Left ventricle myocardium superior (tissue), 1 donor: ENCODE data around the gene IL12B. TPM values are rescaled to one million over a fixed set of nuclear protein-coding genes. Genes with fewer than 3 reads are reported as not detected.
"Not testable (repeated sequence)": the region's sequence is repeated elsewhere in the genome, so short reads cannot be mapped to it uniquely, and the experiment has no call there.

Experiments
- ATAC-seq: fragments of 200-7000 bp; cut with Tn5 transposase; one replicate; pipeline ENCODE4 v1.9.1; 2020; ENCODE audit warnings: mild to moderate bottlenecking, moderate library complexity
- DNase-seq: peaks from one replicate; pipeline ENCODE4 v3.0.0-alpha.2; 2020
- intact Hi-C: fragments of 100-400 bp; cut with micrococcal nuclease; formaldehyde crosslinking; loops from one replicate; pipeline ENCODE4 v1.11.0; 2022
- total RNA-seq: library from RNA; stranded (reverse); fragmentation: NEBNext Ultra II Directional; extraction: Animal tissue kit (Norgen Biotek cat#: 25700); gene quantifications from one replicate; pipeline ENCODE4 v1.2.1, GENCODE V29; 2021
- donor health status: DM: no; HTN: yes; CAD: no; lungs with severe emphysema.

IL12B gene
- total RNA-seq, 1 donor from 2014 or later, result not detected

DNA sequence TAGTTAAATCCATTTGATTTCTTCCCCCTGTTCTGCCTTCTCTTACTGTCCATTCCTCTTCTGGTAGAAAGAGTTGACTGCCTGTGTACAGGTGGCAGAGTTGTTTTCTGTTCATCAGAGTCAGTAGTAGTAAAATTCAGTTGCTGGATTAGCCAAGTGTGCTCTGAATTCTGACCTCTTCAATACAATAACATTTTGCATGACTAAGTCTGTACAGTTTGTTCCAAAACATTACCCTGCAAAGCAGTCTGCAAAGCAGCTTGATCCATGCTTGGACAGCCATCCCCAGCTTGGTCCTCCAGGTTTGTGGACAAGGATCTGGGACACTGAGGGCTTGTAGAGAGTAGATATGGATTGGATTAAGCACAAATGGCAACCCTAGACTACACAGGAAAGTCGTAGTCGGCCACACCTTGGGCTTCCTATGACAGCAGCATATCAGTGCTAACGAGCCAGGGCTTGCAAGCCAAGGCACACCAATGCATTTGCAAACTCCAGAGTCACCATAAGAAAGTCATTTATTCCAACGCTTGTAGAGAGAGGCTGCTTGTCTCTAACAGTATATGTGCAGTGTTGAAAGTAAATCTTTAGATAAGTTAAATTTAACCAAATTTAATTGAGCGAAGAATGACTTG, 25.2 kb downstream of the IL12B start:
- ATAC-seq, result no peak
- DNase-seq, result no peak
- intact Hi-C loops, result no loop called here

DNA sequence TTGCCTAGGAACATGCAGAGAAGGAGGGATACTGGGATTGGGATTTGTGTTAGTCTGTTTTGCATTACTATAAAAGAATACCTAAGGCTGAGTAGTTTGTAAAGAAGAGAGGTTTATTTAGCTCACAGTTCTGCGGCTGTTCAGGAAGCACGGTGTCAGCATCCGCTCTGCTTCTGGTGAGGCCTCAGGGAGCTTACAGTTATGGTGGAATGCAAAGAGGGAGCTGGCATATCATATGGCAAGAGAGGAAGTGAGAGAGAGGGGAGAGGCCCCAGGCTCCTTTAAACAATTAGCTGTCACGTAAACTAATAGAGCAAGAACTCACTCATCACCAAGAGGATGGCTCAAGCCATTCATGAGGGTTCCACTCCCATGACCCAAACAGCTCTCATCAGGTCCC, 27.0 kb downstream of the IL12B start:
- no peak for DNase-seq
- intact Hi-C loops, result no loop called here
- no peak for ATAC-seq

DNA sequence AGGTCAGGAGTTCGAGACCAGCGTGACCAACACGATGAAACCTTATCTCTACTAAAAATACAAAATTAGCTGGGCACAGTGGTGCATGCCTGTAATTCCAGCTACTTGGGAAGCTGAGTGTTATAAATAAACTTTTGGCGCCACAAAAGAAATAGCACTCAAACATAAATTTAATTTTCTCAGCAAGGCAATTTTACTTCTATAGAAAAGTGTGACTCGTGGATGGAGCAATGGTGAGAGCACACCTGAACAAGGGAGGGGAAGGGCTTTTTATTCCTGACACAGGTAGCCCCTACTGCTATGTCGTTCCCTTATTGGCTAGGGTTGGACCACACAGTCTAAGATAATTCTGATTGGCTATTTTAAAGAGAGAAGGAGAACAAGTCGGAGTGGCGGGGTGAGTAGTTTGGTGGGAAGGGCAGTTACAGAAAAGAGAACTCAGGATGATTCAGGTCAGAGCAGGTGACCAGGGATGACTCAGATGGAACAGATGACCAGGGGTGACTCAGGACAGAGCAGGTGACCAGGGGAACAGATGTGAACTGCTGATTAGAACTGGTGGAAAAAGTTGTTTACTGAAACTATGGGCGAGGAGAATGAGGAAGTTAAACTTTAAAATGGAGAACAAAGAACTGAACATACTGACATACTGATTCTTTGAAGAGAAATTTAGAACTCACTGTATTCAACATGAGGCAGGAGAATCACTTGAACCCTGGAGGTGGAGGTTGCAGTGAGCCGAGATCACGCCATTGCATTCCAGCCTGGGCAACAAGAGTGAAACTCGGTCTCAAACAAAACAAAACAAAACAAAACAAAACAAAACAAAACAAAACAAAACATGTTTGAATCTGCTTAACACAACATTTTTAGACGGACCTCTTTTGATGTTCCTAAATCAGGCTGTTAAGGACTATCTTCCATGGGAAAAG, 28.1 kb downstream of the IL12B start:
- ATAC-seq, intact Hi-C loops, DNase-seq: not testable (repeated sequence)

- intact Hi-C loops, result no loop called here
- no peak for ATAC-seq
- no peak for DNase-seq
Observed at GRCh38 chr5:159301466-159301865, 28.8 kb downstream of the IL12B start.

DNA sequence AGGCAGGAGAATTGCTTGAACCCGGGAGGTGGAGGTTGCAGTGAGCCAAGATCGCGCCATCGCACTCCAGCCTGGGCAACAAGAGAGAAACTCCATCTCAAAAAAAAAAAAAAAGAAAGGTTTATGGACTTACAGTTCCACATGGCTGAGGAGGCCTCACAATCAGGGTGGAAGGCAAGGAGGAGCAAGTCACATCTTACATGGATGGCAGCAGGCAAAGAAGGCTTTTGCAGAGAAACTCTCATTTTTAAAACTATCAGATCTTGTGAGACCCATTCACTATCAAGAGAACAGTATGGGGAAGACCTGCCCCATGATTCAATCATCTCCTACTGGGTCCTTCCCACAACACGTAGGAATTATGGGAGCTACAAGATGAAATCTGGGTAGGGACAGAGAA, 33.0 kb downstream of the IL12B start:
- ATAC-seq, DNase-seq, intact Hi-C loops: not testable (repeated sequence)

- ATAC-seq (no peak), DNase-seq (no peak)
- intact Hi-C loops, result no loop called here
Observed at GRCh38 chr5:159294921-159295320, 35.4 kb downstream of the IL12B start.

GRCh38 chr5:159290741-159291140, 39.5 kb downstream of the IL12B start:
- DNase-seq, result no peak
- intact Hi-C loops, result no loop called here
- ATAC-seq, result no peak

DNA sequence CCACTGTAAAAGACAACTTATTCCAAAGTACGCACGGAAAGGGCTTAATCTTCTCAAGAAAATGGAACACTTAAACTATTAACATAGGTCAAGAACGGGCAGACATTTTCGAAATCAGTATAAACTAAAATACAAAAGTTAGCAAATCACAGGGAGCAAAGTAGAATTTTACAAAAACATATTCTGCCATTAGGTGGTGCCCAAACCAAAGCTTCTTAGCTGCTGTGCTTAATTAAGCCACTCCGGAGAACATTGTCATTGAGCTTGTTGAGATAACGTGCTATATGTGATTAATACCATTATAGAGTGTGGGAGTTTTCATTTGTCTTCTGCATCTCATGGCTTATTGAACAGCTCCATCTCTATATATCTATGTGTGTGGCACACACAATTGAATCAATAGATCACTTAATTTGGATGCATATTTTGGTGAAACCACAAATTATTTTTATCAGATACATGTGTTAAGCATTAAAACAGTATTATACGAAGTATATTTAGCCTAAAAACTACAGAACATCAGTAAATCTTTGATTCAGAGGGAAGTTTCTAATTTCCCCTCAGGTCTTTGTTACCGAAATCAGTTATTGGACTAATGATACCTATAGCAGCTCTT, 43.8 kb downstream of the IL12B start:
- intact Hi-C loops, result loop anchor here (5.0 to 10.0 kb wide), 2 partner anchors 132 to 701 kb away; no protein-coding TSS in a partner anchor
- peak; percentile 45 for ATAC-seq
- no peak for DNase-seq

GRCh38 chr5:159274676-159275075, 55.6 kb downstream of the IL12B start:
- DNase-seq (no peak), ATAC-seq (no peak)
- intact Hi-C loops, result no loop called here

GRCh38 chr5:159273923-159274322, 56.4 kb downstream of the IL12B start:
- DNase-seq, result no peak
- intact Hi-C loops, result no loop called here
- ATAC-seq, result no peak

DNA sequence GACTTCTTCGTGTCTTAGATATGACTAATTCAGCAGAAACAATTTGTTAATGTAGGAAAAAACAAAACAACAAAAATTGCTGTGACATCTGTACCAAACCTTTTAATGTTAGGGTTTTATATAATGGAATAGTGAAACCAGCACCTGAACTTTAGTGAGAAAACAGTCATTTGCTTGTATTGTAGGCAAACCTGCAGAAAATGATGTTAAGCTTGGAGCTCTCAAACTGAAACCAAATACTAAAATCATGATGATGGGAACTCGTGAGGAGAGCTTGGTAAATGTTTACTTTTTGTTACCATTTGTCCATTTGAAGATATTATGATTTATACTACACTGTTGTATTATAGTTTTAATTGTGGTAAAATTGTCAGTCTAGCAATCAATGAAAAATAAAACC, 60.6 kb downstream of the IL12B start:
- DNase-seq, result no peak
- ATAC-seq, result no peak
- intact Hi-C loops, result no loop called here

DNA sequence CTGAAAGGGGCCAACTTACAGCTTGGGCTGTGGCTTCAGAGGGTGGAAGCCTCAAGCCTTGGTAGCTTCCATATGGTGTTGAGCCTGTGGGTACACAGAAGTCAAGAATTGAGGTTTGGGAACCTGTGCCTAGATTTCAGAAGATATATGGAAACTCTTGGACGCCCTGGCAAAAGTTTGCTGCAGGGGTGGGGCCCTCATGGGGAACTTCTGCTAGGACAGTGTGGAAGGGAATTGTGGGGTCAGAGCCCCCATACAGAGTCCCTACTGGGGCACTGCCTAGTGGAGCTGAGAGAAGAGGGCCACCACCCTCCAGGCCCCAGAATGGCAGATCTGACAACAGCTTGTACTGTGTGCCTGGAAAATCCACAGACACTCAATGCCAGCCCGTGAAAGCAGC, 63.5 kb downstream of the IL12B start:
- ATAC-seq, DNase-seq, intact Hi-C loops: not testable (repeated sequence)

Other genes with a start within 250 kb of the IL12B start
- gene EBF1, start 230.6 kb downstream of the IL12B start, total RNA-seq, result 8.5 TPM
- 23.3 TPM for gene RNF145, start 120.9 kb downstream of the IL12B start, total RNA-seq
- 13.8 TPM for gene UBLCP1, start 67.2 kb downstream of the IL12B start, total RNA-seq